Choroid plexus epithelial cell (primary cell): ENCODE measurements around the gene TMCC3.

Experiments
- DNase-seq: peaks from one replicate; pipeline ENCODE4 v3.0.0-alpha.2; 2010; ENCODE audit warnings: low read depth
- H3K4me3 ChIP-seq: 2 replicates; pipeline ENCODE4 v1.5.1; 2011; ENCODE audit warnings: low read depth, mild to moderate bottlenecking, control low read depth, low read length, moderate library complexity
- TF ChIP-seq, protein P1 (sequence below): conservative IDR thresholded peaks from 2 replicates; pipeline ENCODE4 v1.5.1; 2011; ENCODE audit warnings: low read depth, mild to moderate bottlenecking, control low read depth, inconsistent platforms, low read length, moderate library complexity

The TMCC3 gene

GRCh38 chr12:94678849-94679248 is 28.5 kb upstream of the TMCC3 start:
- TF ChIP-seq, protein P1, sequence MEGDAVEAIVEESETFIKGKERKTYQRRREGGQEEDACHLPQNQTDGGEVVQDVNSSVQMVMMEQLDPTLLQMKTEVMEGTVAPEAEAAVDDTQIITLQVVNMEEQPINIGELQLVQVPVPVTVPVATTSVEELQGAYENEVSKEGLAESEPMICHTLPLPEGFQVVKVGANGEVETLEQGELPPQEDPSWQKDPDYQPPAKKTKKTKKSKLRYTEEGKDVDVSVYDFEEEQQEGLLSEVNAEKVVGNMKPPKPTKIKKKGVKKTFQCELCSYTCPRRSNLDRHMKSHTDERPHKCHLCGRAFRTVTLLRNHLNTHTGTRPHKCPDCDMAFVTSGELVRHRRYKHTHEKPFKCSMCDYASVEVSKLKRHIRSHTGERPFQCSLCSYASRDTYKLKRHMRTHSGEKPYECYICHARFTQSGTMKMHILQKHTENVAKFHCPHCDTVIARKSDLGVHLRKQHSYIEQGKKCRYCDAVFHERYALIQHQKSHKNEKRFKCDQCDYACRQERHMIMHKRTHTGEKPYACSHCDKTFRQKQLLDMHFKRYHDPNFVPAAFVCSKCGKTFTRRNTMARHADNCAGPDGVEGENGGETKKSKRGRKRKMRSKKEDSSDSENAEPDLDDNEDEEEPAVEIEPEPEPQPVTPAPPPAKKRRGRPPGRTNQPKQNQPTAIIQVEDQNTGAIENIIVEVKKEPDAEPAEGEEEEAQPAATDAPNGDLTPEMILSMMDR, result no peak
- H3K4me3 ChIP-seq, result no peak overlapping the region
- no peak for DNase-seq

- TF ChIP-seq, protein P1, result no peak
- no peak for DNase-seq
- H3K4me3 ChIP-seq, result no peak overlapping the region
Measured at GRCh38 chr12:94678379-94678778, 28.0 kb upstream of the TMCC3 start.

GRCh38 chr12:94677778-94678177 is 27.4 kb upstream of the TMCC3 start:
- no peak overlapping the region for H3K4me3 ChIP-seq
- no peak for DNase-seq
- TF ChIP-seq, protein P1, result no peak

DNA sequence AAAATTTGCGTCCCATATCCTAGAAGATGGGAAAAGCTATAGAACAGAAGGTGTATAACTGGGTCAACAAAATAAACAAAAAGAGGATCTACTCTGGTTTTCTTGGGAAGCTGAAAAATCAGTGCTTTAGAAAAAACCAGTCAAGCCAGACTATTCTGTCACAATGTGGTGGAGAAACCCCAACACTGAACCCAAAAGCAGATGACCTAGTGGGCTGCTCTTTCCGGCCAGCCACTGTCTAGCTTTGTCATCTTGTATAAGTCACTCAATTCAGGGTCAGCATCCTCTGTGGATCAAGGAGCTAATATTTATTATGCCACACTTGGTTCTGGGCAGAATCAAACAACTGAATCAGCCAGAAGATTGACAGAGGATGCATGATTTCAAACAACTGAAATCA is 26.6 kb upstream of the TMCC3 start:
- DNase-seq, result no peak
- TF ChIP-seq, protein P1, result no peak
- no peak overlapping the region for H3K4me3 ChIP-seq

- H3K4me3 ChIP-seq, result no peak overlapping the region
- DNase-seq, result peak; percentile 36
- TF ChIP-seq, protein P1, result no peak
Measured at GRCh38 chr12:94676031-94676641, 25.8 kb upstream of the TMCC3 start.

DNA sequence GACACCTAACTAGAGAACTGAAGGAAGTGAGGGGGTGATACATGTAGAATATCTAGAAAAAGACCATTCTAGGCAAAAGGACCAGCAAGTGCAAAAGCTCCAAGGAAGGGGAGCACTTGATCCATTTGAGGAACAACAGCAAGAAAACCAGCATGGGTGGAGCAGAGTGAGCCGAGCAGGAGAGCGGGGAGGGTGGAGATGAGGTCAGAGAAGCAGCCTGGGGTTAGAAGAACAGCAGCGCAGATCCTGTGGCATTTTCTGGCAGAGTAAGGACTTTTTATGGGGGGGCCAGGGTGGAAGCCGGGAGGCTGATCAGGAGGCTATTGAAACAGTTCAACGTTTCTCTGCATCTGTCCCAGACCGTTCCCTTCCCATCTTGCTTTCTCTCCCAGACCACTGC is 24.5 kb upstream of the TMCC3 start:
- DNase-seq, result no peak
- TF ChIP-seq, protein P1, result no peak

DNA sequence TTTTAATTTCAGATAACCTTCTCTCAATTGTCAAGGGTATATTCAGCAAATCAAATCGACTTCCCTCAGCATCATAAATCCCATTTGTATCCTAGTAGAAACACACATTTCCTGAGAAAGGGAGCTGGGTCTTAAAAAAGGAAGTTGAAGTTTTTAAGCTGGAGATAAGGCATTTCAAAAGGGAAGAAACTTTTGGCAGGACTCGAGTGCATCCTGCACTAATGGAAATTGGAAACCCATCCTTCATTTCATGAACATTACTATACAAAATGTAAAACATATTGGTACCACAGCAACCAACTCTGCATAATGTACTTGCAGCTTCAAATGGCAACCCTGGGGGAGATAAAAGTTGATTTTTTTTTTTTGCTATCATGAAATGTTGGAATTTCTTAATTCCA is 23.7 kb upstream of the TMCC3 start:
- no peak overlapping the region for H3K4me3 ChIP-seq
- no peak for DNase-seq

More for the DNA sequence above, 24.5 kb upstream of the TMCC3 start:
- H3K4me3 ChIP-seq, result no peak overlapping the region

More for the DNA sequence above, 23.7 kb upstream of the TMCC3 start:
- TF ChIP-seq, protein P1, result no peak
